ACC112 (cell line): ENCODE results near the gene NUTM2E.
"Not testable (repeated sequence)": the region's sequence is repeated elsewhere in the genome, so short reads cannot be mapped to it uniquely, and the experiment has no call there.

ENCODE experiments used
- H2AFZ ChIP-seq: fragments of 200-600 bp; sonication (generic); one replicate; pipeline ENCODE4 v1.6.0; 2017; ENCODE audit warnings: antibody characterized with exemption, low read length; ENCODE audit not compliant: unreplicated experiment
- H3K27ac ChIP-seq: fragments of 200-600 bp; sonication (generic); 2 replicates; pipeline ENCODE4 v1.5.1; 2014; ENCODE audit warnings: low read depth, mild to moderate bottlenecking, antibody characterized with exemption, low read length, moderate library complexity
- H3K27me3 ChIP-seq: fragments of 200-600 bp; sonication (generic); 2 replicates; pipeline ENCODE4 v1.6.1; 2014; ENCODE audit warnings: mild to moderate bottlenecking, antibody characterized with exemption, low read length, moderate library complexity, mixed read lengths; ENCODE audit not compliant: insufficient read depth
- H3K36me3 ChIP-seq: fragments of 200-600 bp; sonication (generic); 2 replicates; pipeline ENCODE4 v1.6.1; 2016; ENCODE audit warnings: mild to moderate bottlenecking, antibody characterized with exemption, low read length, moderate library complexity, mixed read lengths; ENCODE audit not compliant: insufficient read depth
- H3K4me1 ChIP-seq: fragments of 200-600 bp; sonication (generic); one replicate; pipeline ENCODE4 v1.6.1; 2016; ENCODE audit warnings: low read length, mixed read lengths; ENCODE audit not compliant: insufficient read depth, unreplicated experiment, control insufficient read depth
- H3K4me3 ChIP-seq: fragments of 200-600 bp; sonication (generic); 2 replicates; pipeline ENCODE4 v1.5.1; 2014; ENCODE audit warnings: mild to moderate bottlenecking, low read depth, low read length
- H3K79me2 ChIP-seq: fragments of 200-600 bp; sonication (generic); one replicate; pipeline ENCODE4 v1.6.0; 2016; ENCODE audit warnings: low read length; ENCODE audit not compliant: control insufficient read depth, unreplicated experiment, insufficient read depth

NUTM2E gene

DNA sequence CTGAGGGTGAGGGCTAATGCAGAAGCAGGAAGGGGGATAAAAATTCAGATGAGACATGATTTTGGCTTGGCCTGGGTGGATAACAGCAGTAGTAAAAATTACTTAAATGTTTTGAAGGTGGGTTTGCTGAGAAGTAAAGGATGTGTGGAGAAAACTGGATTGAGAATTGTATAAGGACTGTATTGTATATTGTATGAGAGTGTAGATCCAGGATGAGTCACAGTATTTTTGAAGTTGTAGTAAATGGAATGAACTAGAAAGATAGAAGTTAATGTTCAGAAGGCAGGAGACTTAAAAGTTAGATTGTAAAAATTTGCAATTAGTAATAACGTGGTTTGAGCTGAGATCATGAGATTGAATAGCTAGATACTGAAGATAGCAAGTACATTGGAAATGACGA, 10.2 kb upstream of the NUTM2E start:
- H3K4me1 ChIP-seq, H3K79me2 ChIP-seq, H3K36me3 ChIP-seq, H3K27ac ChIP-seq, H3K27me3 ChIP-seq, H3K4me3 ChIP-seq, H2AFZ ChIP-seq: not testable (repeated sequence)

DNA sequence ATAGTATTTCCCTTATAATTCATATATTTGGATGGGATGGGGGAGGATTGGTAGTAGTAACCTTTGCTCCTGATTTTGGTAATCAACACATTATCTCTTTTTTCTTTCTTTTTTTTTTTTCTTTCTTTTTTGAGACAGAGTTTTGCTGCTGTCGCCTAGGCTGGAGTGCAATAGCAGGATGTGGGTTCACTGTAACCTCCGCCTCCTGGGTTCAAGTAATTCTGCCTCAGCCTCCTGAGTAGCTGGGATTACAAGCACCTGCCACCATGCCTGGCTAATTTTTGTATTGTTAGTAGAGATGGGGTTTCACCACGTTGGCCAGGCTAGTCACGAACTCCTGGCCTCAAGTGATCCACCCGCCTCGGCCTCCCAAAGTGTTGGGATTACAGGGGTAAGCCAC, 3.2 kb upstream of the NUTM2E start:
- not testable (repeated sequence) for H3K4me3 ChIP-seq, H3K27ac ChIP-seq
- peaks cover 22% of the 10 kb centered on the region for H3K79me2 ChIP-seq

DNA sequence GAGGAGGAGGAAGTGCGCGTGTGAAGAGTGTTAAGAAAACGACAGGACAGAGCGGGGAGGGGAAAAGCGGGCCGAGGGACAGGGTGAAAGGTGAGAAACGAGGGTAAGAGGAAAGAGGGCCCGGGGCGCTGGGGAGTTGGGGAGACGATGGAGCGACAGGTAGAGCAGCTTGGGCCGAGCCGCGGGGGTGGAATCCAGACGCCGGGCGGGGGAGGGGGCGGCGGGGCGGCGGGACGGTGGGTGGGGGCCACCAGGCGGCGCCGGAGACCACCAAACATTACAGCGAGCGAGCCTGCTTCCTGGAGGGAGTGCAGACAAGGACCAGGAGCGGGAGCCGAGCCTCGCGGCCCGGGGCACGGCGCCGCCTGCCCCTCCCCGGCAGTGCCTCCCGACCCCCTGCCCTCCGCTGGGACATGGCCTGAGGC, 940 bp upstream of the NUTM2E start:
- not testable (repeated sequence) for H3K36me3 ChIP-seq, H3K27me3 ChIP-seq, H2AFZ ChIP-seq, H3K4me1 ChIP-seq
- peaks cover 25% of the 10 kb centered on the region for H3K79me2 ChIP-seq
- peak overlapping the region; percentile 73; the same call in 1 of the 2 replicates for H3K27ac ChIP-seq
- H3K4me3 ChIP-seq = peak overlapping the region; percentile 79

More for the DNA sequence above, 3.2 kb upstream of the NUTM2E start:
- H3K27me3 ChIP-seq, H2AFZ ChIP-seq, H3K4me1 ChIP-seq, H3K36me3 ChIP-seq: not testable (repeated sequence)

DNA sequence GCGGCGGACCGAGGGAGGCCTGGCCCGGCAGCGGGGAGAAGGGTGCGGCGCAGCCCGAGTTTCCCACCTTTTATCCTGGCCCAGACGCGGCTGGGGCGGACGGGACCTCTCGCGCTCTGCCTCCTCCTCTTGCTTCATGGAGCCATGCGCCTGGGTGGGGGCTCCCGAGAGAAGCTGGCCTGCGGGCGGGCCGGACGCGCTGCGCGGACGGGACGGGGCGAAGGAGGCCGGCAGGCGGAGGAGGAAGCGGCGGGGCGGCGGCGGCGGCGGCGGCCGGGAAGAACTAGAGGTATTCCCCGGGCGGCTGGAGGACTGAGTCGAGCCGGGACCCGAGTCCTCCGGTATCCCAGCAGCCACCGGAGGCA, 426 bp upstream of the NUTM2E start:
- Histone ChIP-seq H3K79me2 (peaks cover 25% of the 10 kb centered on the region), H3K4me3 (peak overlapping the region; percentile 79), H3K27ac (peak overlapping the region; percentile 73), H2AFZ (peak overlapping the region; percentile 75)
- not testable (repeated sequence) for H3K36me3 ChIP-seq, H3K27me3 ChIP-seq, H3K4me1 ChIP-seq

DNA sequence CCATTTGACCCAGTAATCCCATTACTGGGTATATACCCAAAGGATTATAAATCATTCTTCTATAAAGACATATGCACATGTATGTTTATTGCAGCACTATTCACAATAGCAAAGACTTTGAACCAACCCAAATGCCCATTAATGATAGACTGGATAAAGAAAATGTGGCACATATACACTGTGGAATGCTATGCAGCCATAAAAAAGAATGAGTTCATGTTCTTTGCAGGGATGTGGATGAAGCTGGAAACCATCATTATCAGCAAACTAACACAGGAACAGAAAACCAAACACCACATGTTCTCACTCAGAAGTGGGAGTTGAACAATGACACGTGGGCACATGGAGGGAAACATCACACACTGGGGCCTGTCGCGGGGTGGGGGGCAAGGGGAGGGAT, 7.3 kb downstream of the NUTM2E start:
- not testable (repeated sequence) for H2AFZ ChIP-seq, H3K36me3 ChIP-seq, H3K79me2 ChIP-seq, H3K4me1 ChIP-seq, H3K4me3 ChIP-seq, H3K27ac ChIP-seq, H3K27me3 ChIP-seq

DNA sequence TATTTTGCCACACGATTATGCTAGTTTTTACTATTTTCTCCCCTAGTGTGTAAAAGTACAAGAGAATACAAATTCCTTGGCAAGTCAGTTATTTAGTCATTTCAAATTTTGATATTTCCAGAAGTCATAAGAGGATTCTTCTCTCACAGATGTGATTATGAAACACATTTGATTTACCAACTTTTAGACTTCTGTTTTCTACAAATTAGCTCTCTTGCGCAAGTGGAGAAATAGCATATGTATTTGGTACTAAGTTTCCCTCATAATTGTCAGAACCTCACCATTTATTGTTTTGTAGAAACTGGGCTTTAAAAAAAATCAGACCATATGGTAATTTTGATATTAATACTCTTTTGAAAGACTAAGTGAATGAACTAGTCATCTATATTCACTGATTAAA, 9.4 kb downstream of the NUTM2E start:
- H3K36me3 ChIP-seq, H2AFZ ChIP-seq, H3K27ac ChIP-seq, H3K27me3 ChIP-seq, H3K79me2 ChIP-seq, H3K4me3 ChIP-seq, H3K4me1 ChIP-seq: not testable (repeated sequence)

DNA sequence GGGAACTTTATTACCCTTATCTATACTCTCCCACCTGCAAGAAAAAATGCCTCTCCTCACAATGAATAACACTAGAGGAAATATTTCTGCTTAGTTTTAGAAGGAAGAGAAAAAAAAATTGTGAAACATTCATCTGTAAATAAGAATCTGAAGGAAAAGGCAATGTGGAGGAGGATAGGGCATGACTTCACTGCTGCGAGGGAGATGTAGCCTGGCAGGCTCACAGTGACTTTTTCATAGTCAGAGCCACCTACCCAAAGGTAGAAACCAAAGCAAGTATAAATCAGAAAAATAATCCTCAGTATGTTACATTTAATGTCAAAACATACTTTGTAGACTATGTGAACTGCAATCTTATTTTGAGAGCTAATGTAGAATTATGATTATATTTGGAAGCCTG, 10.4 kb downstream of the NUTM2E start:
- not testable (repeated sequence) for H3K27ac ChIP-seq, H3K36me3 ChIP-seq, H3K4me1 ChIP-seq, H3K79me2 ChIP-seq, H3K27me3 ChIP-seq, H3K4me3 ChIP-seq, H2AFZ ChIP-seq

DNA sequence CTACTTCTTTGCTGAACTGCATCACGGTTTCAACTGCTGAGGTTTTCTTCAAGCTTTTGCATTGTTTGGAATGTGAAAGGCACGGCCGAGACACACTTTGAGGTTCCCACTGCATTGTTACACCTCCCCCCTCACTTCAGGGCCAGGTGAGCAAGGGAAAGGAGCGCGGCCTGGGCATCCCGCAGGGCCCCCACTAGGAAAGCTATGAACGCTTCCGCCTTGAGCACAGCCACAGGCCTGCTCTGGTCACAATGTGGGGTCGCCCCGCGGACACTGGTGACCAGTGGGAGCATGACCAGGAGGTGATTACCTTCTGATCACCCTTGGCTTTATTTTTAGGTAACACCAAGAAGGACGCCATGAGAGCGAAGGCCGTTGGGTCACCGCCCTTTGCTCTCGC, 11.9 kb downstream of the NUTM2E start:
- not testable (repeated sequence) for H3K79me2 ChIP-seq, H3K36me3 ChIP-seq, H2AFZ ChIP-seq, H3K4me3 ChIP-seq, H3K27ac ChIP-seq, H3K4me1 ChIP-seq, H3K27me3 ChIP-seq

DNA sequence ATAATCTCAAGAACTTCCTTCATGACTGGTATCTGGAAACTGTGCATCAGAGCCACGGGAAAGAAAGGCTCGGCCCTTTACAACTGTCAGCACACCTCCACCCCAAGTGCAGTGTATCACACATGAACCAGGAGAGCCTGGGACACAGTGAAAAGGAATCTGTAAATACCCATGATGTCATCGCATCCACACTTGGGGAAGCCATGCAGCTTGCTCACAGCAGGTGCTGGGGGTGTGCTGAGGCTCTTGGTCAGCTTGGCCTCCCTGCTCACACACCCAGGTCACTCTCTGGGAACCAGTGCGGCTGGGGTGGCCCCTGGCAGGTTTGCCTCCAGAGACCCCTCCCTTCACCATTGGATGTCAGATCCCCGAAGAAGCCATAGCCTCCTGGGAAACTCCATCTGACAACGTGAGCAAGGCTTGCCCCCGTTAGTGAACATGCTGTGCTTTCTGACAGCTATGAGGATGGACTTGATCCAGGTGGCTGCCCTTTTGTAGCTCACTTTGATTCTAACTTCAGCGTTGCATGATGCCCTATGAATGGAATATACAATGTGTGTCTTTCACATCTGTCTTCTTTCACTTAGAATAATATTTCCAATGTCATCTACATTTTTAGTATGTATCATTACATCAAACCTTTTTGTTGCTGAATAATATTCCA, 26.8 kb downstream of the NUTM2E start:
- H3K27ac ChIP-seq, H3K79me2 ChIP-seq, H3K4me3 ChIP-seq, H3K36me3 ChIP-seq, H3K4me1 ChIP-seq, H2AFZ ChIP-seq, H3K27me3 ChIP-seq: not testable (repeated sequence)

DNA sequence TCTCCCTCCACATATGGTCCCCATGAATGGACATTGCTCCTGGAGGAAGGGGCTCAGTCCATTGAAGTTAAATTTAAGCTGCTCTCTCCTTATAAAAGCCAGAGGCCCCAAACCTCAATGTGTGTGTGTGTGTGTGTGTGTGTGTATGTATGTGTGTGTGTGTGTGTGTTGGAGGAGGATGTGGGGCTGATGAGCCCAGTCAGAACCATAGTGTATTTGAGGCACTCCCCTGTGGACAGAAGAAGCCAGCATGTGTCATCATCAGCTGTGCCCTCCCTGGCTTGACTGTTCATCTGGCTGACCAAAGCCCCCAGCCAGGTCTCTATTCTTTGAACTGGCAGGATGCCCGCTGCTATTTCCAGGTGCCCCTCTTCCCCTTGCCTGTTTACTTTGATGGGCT, 35.7 kb downstream of the NUTM2E start:
- H3K36me3 ChIP-seq, H3K27ac ChIP-seq, H3K79me2 ChIP-seq, H2AFZ ChIP-seq, H3K27me3 ChIP-seq, H3K4me3 ChIP-seq, H3K4me1 ChIP-seq: not testable (repeated sequence)

DNA sequence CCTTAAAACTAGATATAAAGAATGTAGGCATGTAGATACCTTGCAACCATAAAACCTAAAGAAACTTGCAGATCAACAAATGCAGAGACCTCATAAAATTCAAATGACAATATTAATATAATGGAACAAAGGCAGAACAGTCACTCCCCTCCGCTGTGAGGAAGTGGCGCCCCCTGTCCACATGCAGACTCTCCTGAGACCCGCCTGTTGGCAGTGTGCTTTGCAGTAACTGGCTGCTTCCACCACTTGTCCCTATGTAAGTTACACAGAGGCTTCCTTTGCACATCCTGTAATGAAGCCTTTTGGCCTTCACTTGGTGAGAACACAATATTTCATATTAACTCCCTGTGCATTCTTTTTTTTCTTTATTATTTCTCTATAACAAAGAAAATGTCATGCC, 36.3 kb downstream of the NUTM2E start:
- not testable (repeated sequence) for H3K27ac ChIP-seq, H3K27me3 ChIP-seq, H2AFZ ChIP-seq, H3K4me3 ChIP-seq, H3K79me2 ChIP-seq, H3K36me3 ChIP-seq, H3K4me1 ChIP-seq
